HG03558 (cell line): ENCODE measurements around the gene NOP10.

Experiments used
- ATAC-seq: cut with Tn5 transposase; IDR thresholded peaks from one replicate; pipeline ENCODE4 v1.9.1; 2021; ENCODE audit warnings: moderate number of reproducible peaks; ENCODE audit not compliant: unreplicated experiment; ENCODE audit errors: extremely low read depth

The NOP10 gene

GRCh38 chr15:34335176-34336032, 7.5 kb downstream of the NOP10 start:
- ATAC-seq = no peak

- no peak for ATAC-seq
Observed at GRCh38 chr15:34334672-34335071, 8.3 kb downstream of the NOP10 start.

DNA sequence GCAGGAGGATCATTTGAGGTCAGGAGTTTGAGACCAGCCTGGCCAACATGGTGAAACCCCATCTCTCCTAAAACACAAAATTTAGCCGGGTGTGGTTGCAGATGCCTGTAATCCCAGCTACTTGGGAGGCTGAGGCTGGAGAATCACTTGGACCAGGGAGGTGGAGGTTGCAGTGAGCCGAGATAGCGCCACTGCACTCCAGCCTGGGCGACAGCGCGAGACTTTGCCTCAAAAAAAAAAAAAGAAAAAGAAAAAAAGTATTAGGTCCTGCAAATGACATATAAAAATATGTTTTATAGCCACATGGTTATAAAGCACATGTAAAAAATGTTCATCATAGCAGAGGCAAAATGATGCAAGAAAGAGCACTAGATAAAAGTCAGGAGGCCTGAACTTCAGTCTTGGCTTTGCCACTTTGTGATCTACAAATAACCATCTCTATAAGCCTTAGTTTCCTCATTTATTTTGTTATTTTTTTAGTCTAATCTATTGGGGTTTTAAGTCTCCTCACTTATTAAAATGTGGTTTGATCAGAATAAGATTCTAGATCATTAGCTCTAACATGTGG, 10.3 kb downstream of the NOP10 start:
- no peak for ATAC-seq

GRCh38 chr15:34331809-34332208, 11.1 kb downstream of the NOP10 start:
- no peak for ATAC-seq

GRCh38 chr15:34330279-34330678, 12.7 kb downstream of the NOP10 start:
- ATAC-seq = no peak

- no peak for ATAC-seq
Observed at GRCh38 chr15:34329006-34329405, 13.9 kb downstream of the NOP10 start.

DNA sequence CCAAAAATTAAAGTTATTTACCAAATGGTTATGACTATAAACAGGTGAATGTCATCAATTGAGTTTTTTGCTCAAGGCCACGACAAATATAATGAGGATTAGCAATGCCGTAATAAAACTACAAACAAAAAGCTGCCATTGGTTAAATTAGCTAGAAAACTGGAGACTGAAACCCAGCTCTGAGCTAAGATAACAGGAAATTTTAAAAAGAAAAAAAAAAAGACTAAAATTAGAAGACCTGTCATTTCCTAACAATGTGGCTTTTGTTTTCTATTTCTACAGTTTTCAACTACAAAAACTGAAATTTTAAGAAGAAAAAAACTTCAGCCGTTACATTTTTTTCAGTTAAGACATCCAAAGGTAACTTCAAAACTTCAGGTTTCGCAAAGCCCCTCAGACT, 15.0 kb downstream of the NOP10 start:
- no peak for ATAC-seq

DNA sequence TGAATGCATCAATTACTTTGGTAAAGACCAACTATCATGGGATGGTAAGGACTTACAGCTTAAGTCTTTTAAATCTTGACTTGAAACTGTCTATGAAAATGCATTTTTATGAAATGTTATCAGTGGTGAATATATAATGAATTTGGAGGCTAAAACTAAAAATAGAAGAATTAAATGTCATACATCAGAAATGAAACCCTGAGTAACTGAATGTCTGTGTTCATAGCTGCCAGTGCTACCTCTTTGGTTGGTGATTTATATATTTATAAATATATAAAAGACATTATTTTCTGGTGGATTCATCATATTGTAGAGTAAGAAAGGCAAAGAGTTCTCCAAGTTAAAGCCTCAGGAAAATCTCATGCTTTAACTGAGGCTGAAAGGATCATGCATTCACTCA, 17.6 kb downstream of the NOP10 start:
- ATAC-seq = no peak

DNA sequence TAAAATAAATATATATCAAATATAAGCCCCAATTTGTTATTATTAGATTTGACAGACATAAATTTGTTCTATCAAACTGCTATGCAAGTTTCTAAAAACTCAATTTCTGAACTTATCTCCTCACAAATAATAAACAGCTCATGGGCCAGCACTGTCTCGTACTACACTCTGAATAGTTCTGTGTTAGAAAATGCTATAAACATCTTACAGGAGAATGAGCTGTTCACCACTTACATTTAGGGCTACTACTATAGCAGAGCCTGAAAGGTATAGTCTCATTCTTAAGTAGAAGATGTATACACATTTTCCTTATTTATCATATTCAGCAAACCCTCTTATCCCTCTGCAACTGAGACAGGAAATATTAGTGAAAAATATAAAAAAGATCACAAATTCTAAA, 18.0 kb downstream of the NOP10 start:
- no peak for ATAC-seq

DNA sequence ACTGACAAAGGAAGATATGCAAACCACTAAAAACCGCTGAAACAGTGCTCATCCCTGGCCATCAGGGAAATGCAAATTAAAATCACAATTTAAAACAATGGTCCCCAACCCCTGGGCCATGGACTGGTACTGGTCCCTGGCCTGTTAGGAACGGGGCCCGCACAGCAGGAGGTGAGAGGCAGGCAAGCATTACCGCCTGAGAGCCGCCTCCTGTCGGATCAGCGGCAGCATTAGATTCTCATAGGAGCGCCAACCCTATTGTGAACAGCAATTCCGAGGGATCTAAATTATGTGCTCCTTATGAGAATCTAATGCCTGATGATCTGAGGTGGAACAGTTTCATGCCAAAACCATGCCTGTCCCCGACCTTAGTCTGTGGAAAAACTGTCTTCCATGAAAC, 19.7 kb downstream of the NOP10 start:
- ATAC-seq = no peak

DNA sequence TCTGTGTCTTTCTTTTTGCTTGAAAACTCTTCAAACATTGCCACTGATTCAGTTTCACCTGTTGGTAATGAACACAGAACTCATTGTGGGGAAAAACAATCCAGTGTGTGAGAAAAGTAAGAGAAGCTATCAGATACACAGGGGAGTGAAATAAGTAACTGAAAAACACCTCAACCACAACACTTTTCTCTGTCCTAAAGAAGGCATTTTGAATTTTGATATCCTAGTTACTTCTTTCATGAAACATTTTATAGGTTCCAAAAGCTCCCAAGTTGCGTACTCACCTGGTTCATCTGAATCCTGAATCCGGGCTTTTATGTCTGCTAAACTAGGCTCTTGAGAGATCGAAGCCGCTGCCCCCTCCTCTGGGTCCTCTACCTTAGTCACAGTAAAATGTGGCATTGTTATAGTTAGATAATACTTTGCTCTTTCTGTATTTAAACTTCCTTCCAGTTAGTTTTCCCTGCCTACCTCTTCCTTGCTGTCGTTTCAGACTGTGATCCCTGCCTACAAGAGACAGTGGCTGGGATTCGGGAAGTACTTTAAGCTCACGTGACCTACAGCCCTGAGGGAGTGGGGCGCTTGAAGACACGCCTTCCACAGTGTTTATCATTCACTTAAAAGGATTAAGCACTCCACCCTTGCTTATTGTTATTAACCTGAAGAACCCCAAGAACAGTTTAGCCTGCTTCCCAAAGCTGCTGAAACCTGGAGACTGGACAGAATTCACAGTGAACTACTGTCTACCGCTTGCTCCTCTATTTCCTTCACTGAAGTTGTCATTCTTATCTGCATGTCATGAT, 24.5 kb downstream of the NOP10 start:
- ATAC-seq = no peak

GRCh38 chr15:34314491-34315490, 28.1 kb downstream of the NOP10 start:
- ATAC-seq = no peak

- no peak for ATAC-seq
Observed at GRCh38 chr15:34311563-34311962, 31.4 kb downstream of the NOP10 start.

DNA sequence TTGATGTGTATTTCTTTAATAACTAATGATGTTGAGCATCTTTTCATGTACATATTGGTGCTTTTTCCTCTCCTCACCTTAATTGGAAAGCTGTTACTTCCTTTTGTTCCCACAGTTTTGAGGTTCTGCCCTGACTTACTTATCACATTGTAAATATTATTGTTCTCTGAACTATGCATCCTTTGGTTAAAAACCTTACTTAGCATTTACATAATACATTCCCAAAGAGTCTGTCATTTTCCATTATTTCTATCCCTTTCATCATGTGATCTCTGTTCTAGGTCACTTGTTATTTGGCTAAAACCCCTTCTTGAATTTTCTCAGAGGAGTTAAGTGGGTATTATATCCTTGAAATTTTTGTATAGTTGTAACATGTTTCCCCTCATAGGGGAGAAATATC, 38.3 kb downstream of the NOP10 start:
- ATAC-seq = no peak

- no peak for ATAC-seq
Observed at GRCh38 chr15:34301058-34301457, 41.9 kb downstream of the NOP10 start.

GRCh38 chr15:34297059-34297458, 45.9 kb downstream of the NOP10 start:
- no peak for ATAC-seq

GRCh38 chr15:34292621-34293020, 50.3 kb downstream of the NOP10 start:
- ATAC-seq = no peak
